Astrocyte (in vitro differentiated cells and primary cell): Measurements from ENCODE around the gene CMIP. TPM values are rescaled to one million over a fixed set of nuclear protein-coding genes. Genes with fewer than 3 reads are reported as not detected.

ENCODE experiments used
- DNase-seq: peaks from one replicate; pipeline ENCODE4 v3.0.0-alpha.2; 2010; ENCODE audit warnings: low read depth
- FAIRE-seq: peaks from 2 replicates; lab custom pipeline; 2011; peaks lifted over from hg19 to GRCh38; lab: Jason Lieb, UNC
- H2AFZ ChIP-seq: 2 replicates; pipeline ENCODE4 v1.6.0; 2012; ENCODE audit warnings: low read depth, low read length, inconsistent platforms
- H3K27ac ChIP-seq: 2 replicates; pipeline ENCODE4 v1.5.1; 2011; ENCODE audit warnings: low read depth, low read length, inconsistent platforms
- H3K27me3 ChIP-seq: 2 replicates; pipeline ENCODE4 v1.6.0; 2011; ENCODE audit warnings: low read length, inconsistent platforms; ENCODE audit not compliant: insufficient read depth
- H3K36me3 ChIP-seq: 2 replicates; pipeline ENCODE4 v1.5.1; 2011; ENCODE audit warnings: low read length, inconsistent platforms; ENCODE audit not compliant: insufficient read depth
- H3K4me1 ChIP-seq: 2 replicates; pipeline ENCODE4 v1.5.1; 2011; ENCODE audit warnings: low read length, inconsistent platforms; ENCODE audit not compliant: insufficient read depth
- H3K4me2 ChIP-seq: 2 replicates; pipeline ENCODE4 v1.6.0; 2012; ENCODE audit warnings: low read length, inconsistent platforms
- H3K4me3 ChIP-seq: 2 replicates; pipeline ENCODE4 v1.5.1; 2011; ENCODE audit warnings: low read depth, mild to moderate bottlenecking, low read length, inconsistent platforms; ENCODE audit not compliant: insufficient read depth
- H3K79me2 ChIP-seq: 2 replicates; pipeline ENCODE4 v1.6.0; 2012; ENCODE audit warnings: mild to moderate bottlenecking, low read length, inconsistent platforms; ENCODE audit not compliant: insufficient read depth
- H3K9ac ChIP-seq: 2 replicates; pipeline ENCODE4 v1.6.0; 2012; ENCODE audit warnings: mild to moderate bottlenecking, low read length, inconsistent platforms
- H3K9me3 ChIP-seq: 2 replicates; pipeline ENCODE4 v1.5.1; 2012; ENCODE audit warnings: low read depth, mild to moderate bottlenecking, low read length, inconsistent platforms; ENCODE audit not compliant: insufficient read depth
- H4K20me1 ChIP-seq: 2 replicates; pipeline ENCODE4 v1.6.0; 2012; ENCODE audit warnings: low read length, inconsistent platforms; ENCODE audit not compliant: insufficient read depth
- H3K27ac Mint-ChIP-seq: one replicate; pipeline ENCODE4 v1.8.0; 2021; ENCODE audit warnings: mild to moderate bottlenecking, mixed read lengths; ENCODE audit not compliant: unreplicated experiment
- H3K27me3 Mint-ChIP-seq: one replicate; pipeline ENCODE4 v1.8.0; 2021; ENCODE audit warnings: low read depth, mixed read lengths; ENCODE audit not compliant: unreplicated experiment
- H3K36me3 Mint-ChIP-seq: one replicate; pipeline ENCODE4 v1.8.0; 2021; ENCODE audit warnings: low read depth, mixed read lengths; ENCODE audit not compliant: unreplicated experiment
- H3K4me1 Mint-ChIP-seq: one replicate; pipeline ENCODE4 v1.8.0; 2021; ENCODE audit warnings: low read depth, mixed read lengths; ENCODE audit not compliant: unreplicated experiment
- H3K4me3 Mint-ChIP-seq: one replicate; pipeline ENCODE4 v1.8.0; 2021; ENCODE audit warnings: mild to moderate bottlenecking, moderate library complexity, mixed read lengths; ENCODE audit not compliant: unreplicated experiment
- H3K9me3 Mint-ChIP-seq: one replicate; pipeline ENCODE4 v1.8.0; 2021; ENCODE audit warnings: mild to moderate bottlenecking, mixed read lengths; ENCODE audit not compliant: unreplicated experiment
- CTCF ChIP-seq: IDR thresholded peaks from 2 replicates; pipeline ENCODE4 v1.5.1; 2011; ENCODE audit warnings: low read depth, mild to moderate bottlenecking, inconsistent platforms, low read length, moderate library complexity; ENCODE audit not compliant: insufficient read depth
- EZH2 ChIP-seq: IDR thresholded peaks from 2 replicates; pipeline ENCODE4 v1.6.1; 2012; ENCODE audit warnings: mild to moderate bottlenecking, low read length, inconsistent platforms; ENCODE audit not compliant: insufficient read depth
- total RNA-seq: library from RNA; stranded (reverse); gene quantifications from 2 replicates; pipeline ENCODE4 v1.2.1, GENCODE V29; 2021

Gene CMIP
- total RNA-seq, 1 donor from 2014 or later, result 71.5 TPM

GRCh38 chr16:81714583-81714982, 270.0 kb downstream of the CMIP start:
- H3K27ac ChIP-seq, result no peak overlapping the region
- H3K4me3 ChIP-seq, result no peak overlapping the region
- H4K20me1 ChIP-seq, result no peaks in the 10 kb centered on the region
- no peaks in the 10 kb centered on the region for H3K36me3 Mint-ChIP-seq
- H3K9me3 ChIP-seq, result no peaks in the 10 kb centered on the region
- H3K4me3 Mint-ChIP-seq, result no peak overlapping the region
- H3K27me3 Mint-ChIP-seq, result peaks cover 5% of the 10 kb centered on the region
- no peak overlapping the region for H3K4me2 ChIP-seq
- TF ChIP-seq CTCF (no peak), EZH2 (no peak)
- peaks cover 11% of the 10 kb centered on the region for H3K4me1 Mint-ChIP-seq
- DNase-seq, result no peak
- no peaks in the 10 kb centered on the region for H3K27me3 ChIP-seq
- FAIRE-seq, result no peak
- no peaks in the 10 kb centered on the region for H3K79me2 ChIP-seq
- H3K27ac Mint-ChIP-seq, result no peak overlapping the region
- H2AFZ ChIP-seq, result no peak overlapping the region
- H3K36me3 ChIP-seq, result no peaks in the 10 kb centered on the region
- no peaks in the 10 kb centered on the region for H3K9me3 Mint-ChIP-seq
- H3K4me1 ChIP-seq, result peaks cover 16% of the 10 kb centered on the region
- H3K9ac ChIP-seq, result no peak overlapping the region

GRCh38 chr16:81715358-81716196, 271.0 kb downstream of the CMIP start:
- Histone ChIP-seq H3K9me3 (no peaks in the 10 kb centered on the region), H3K4me1 (peaks cover 16% of the 10 kb centered on the region), H3K79me2 (no peaks in the 10 kb centered on the region), H2AFZ (no peak overlapping the region), H3K4me3 (no peak overlapping the region), H3K27me3 (no peaks in the 10 kb centered on the region), H3K27ac (no peak overlapping the region), H3K4me2 (no peak overlapping the region), H3K36me3 (no peaks in the 10 kb centered on the region), H4K20me1 (no peaks in the 10 kb centered on the region), H3K9ac (no peak overlapping the region)
- no peak for DNase-seq
- FAIRE-seq, result no peak
- Mint-ChIP-seq H3K4me3 (no peak overlapping the region), H3K27me3 (peaks cover 5% of the 10 kb centered on the region), H3K9me3 (peaks cover 3% of the 10 kb centered on the region), H3K4me1 (peaks cover 9% of the 10 kb centered on the region), H3K27ac (no peak overlapping the region), H3K36me3 (no peaks in the 10 kb centered on the region)
- TF ChIP-seq CTCF, result no peak
- no peak for TF ChIP-seq EZH2
